B cell (primary cell): ENCODE measurements around the gene TATDN3. TPM values are rescaled to one million over a fixed set of nuclear protein-coding genes. Genes with fewer than 3 reads are reported as not detected.
"Not testable (repeated sequence)": the region's sequence is repeated elsewhere in the genome, so short reads cannot be mapped to it uniquely, and the experiment has no call there.

Experiments used
- ATAC-seq: fragments of 200-7000 bp; cut with Tn5 transposase; one replicate; pipeline ENCODE4 v1.10.0; 2021; ENCODE audit warnings: low read depth, mild to moderate bottlenecking, moderate number of reproducible peaks, moderate library complexity
- CTCF ChIA-PET: fragments of 350-600 bp; sonication (Branson Sonifier 250); formaldehyde crosslinking; loops from one replicate; lab custom pipeline; 2021; ENCODE audit warnings: antibody characterized with exemption, inconsistent platforms; lab: Charles Lee
- POLR2A ChIA-PET: fragments of 350-600 bp; sonication (Branson Sonifier 250); formaldehyde crosslinking; loops from one replicate; lab custom pipeline; 2021; ENCODE audit warnings: antibody characterized with exemption; lab: Charles Lee
- DNase-seq: peaks from one replicate; pipeline ENCODE4 v3.0.0; 2013
- H2AFZ ChIP-seq: 2 replicates; pipeline ENCODE4 v1.6.1; 2012; ENCODE audit warnings: mild to moderate bottlenecking, low read depth, low read length; ENCODE audit not compliant: insufficient read depth, poor library complexity, severe bottlenecking
- H3K27ac ChIP-seq, 2 donors: 1 replicate in 1 of 2; 2 replicates in 1 of 2; pipeline ENCODE4 v1.5.1; 2012 to 2013; ENCODE audit warnings: low read length in 2 of 2, mild to moderate bottlenecking in 2 of 2, moderate library complexity in 1 of 2
- H3K27me3 ChIP-seq, 4 experiments: fragments of 200-600 bp in 1 of 4; sonication (generic) in 1 of 4; replicated peaks in 1 of 4; 1 replicate in 2 of 4; 2 replicates in 2 of 4; pipeline versions ENCODE4 v1.6.1 to v1.7.0; 2013 to 2016; ENCODE audit warnings: low read length in 3 of 4, mild to moderate bottlenecking in 2 of 4, mixed read lengths in 1 of 4, moderate library complexity in 1 of 4; ENCODE audit not compliant: insufficient read depth in 4 of 4, control insufficient read depth in 3 of 4; ENCODE audit errors: control extremely low read depth in 1 of 4
- H3K36me3 ChIP-seq, 2 experiments: replicated peaks in 1 of 2; 1 replicate in 1 of 2; 2 replicates in 1 of 2; pipeline versions ENCODE4 v1.6.1 to v1.7.1; 2013; ENCODE audit warnings: low read length in 1 of 2; ENCODE audit not compliant: insufficient read depth in 2 of 2, control insufficient read depth in 1 of 2; ENCODE audit errors: control extremely low read depth in 1 of 2, extremely low read depth in 1 of 2
- H3K4me1 ChIP-seq, 2 donors: fragments of 200-600 bp in 1 of 2; sonication (generic) in 1 of 2; 1 replicate in 1 of 2; 2 replicates in 1 of 2; pipeline versions ENCODE4 v1.5.1 to v1.6.1; 2013 to 2017; ENCODE audit warnings: low read length in 2 of 2; ENCODE audit not compliant: control insufficient read depth in 2 of 2, insufficient read depth in 2 of 2
- H3K4me2 ChIP-seq: replicated peaks from 2 replicates; pipeline ENCODE3; 2012; ENCODE audit warnings: mild to moderate bottlenecking, low read depth, low read length; ENCODE audit not compliant: poor library complexity, severe bottlenecking
- H3K4me3 ChIP-seq, 5 experiments: fragments of 200-600 bp in 1 of 5; sonication (generic) in 1 of 5; 1 replicate in 3 of 5; 2 replicates in 2 of 5; pipeline versions ENCODE4 v1.5.1 to v1.7.0; 2011 to 2016; ENCODE audit warnings: low read length in 4 of 5, mild to moderate bottlenecking in 4 of 5, low read depth in 2 of 5, control low read depth in 1 of 5, moderate library complexity in 1 of 5; ENCODE audit not compliant: insufficient read depth in 1 of 5; ENCODE audit errors: control extremely low read depth in 1 of 5, extremely low read depth in 1 of 5
- H3K79me2 ChIP-seq: fragments of 200-600 bp; sonication (generic); one replicate; pipeline ENCODE4 v1.6.0; 2016; ENCODE audit warnings: low read length; ENCODE audit not compliant: control insufficient read depth, insufficient read depth
- H3K9ac ChIP-seq: fragments of 200-600 bp; sonication (generic); 2 replicates; pipeline ENCODE4 v1.6.1; 2017; ENCODE audit warnings: mild to moderate bottlenecking, low read length, moderate library complexity
- H3K9me3 ChIP-seq, 3 donors: one replicate each; pipeline versions ENCODE4 v1.6.1 to v1.7.1; 2013; ENCODE audit warnings: low read length in 2 of 3; ENCODE audit not compliant: control insufficient read depth in 2 of 3, insufficient read depth in 1 of 3; ENCODE audit errors: control extremely low read depth in 1 of 3
- H4K20me1 ChIP-seq: 2 replicates; pipeline ENCODE4 v1.6.0; 2012; ENCODE audit warnings: mild to moderate bottlenecking, low read length; ENCODE audit not compliant: insufficient read depth, control insufficient read depth, poor library complexity, severe bottlenecking
- H3K27ac Mint-ChIP-seq: one replicate; pipeline ENCODE4 v1.8.0; 2021; ENCODE audit warnings: mixed read lengths
- H3K27me3 Mint-ChIP-seq: one replicate; pipeline ENCODE4 v1.8.0; 2021; ENCODE audit warnings: mixed read lengths
- H3K4me1 Mint-ChIP-seq: one replicate; pipeline ENCODE4 v1.8.0; 2021; ENCODE audit warnings: mixed read lengths
- H3K4me3 Mint-ChIP-seq: one replicate; pipeline ENCODE4 v1.8.0; 2021; ENCODE audit warnings: mixed read lengths
- H3K9me3 Mint-ChIP-seq: one replicate; pipeline ENCODE4 v1.8.0; 2022; ENCODE audit warnings: mixed read lengths; ENCODE audit not compliant: insufficient read depth
- EZH2 ChIP-seq: IDR thresholded peaks from 2 replicates; pipeline ENCODE4 v1.6.1; 2012; ENCODE audit warnings: borderline replicate concordance, low read depth, mild to moderate bottlenecking, moderate library complexity, low read length; ENCODE audit not compliant: insufficient read depth, poor library complexity, severe bottlenecking
- whole genome bisulfite sequencing: methylation state at CpG from one replicate; pipeline ENCODE4 v1.1.5; 2013; ENCODE audit warnings: missing lambda C conversion rate; ENCODE audit not compliant: insufficient coverage; 5-methylcytosine and 5-hydroxymethylcytosine counted together
- intact Hi-C: fragments of 100-400 bp; cut with micrococcal nuclease; formaldehyde crosslinking; loops from one replicate; pipeline ENCODE4 v1.10.0; 2022
- polyA plus RNA-seq: library from polyadenylated mRNA; depleted of rRNA; stranded (reverse); fragments of >200 nt; gene quantifications from 2 replicates; pipeline ENCODE4 v1.2.3, GENCODE V29; 2012
- total RNA-seq, 2 donors: library from RNA; stranded (reverse); fragments of 120-200 nt in 1 of 2; gene quantifications; 1 replicate in 1 of 2; 2 replicates in 1 of 2; pipeline versions ENCODE4 v1.2.3 to v1.2.4, GENCODE V29; 2013 to 2022
- TF ChIP-seq, protein P1 (sequence below): fragments of 200-600 bp; IDR thresholded peaks from one replicate; pipeline ENCODE4 v1.8.0; 2022; ENCODE audit warnings: antibody characterized with exemption, mild to moderate bottlenecking

Gene TATDN3
- total and polyA plus RNA-seq, 2 donors (not counting 1 experiment from before 2014, with no cell fraction given): 17.6 to 28.6 TPM

DNA sequence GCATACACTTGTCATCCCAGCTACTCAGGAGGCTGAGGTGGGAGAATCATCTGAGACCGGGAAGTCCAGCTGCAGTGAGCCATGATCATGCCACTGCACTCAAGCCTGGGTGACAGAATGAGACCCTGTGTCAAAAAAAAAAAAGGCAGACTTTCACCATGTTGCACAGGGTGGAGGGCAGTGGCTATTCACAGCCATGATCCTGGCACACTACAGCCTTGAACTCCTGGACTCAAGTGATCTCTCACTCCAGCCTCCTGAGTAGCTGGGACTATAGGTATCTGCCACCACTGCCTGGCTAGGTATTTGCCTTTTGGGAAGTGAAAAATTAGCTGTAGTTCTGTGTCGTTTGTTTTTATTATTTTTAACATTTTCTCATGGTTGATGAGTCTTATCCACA is 36.7 kb downstream of the TATDN3 start:
- intact Hi-C loops: no loop called here
- H3K27ac ChIP-seq: no peak overlapping the region
- Mint-ChIP-seq H3K27ac (no peak overlapping the region), H3K9me3 (peaks cover 9% of the 10 kb centered on the region), H3K4me1 (peaks cover 7% of the 10 kb centered on the region), H3K4me3 (no peak overlapping the region), H3K27me3 (no peaks in the 10 kb centered on the region)
- no peaks in the 10 kb centered on the region for H4K20me1 ChIP-seq
- peaks cover 5 to 13% of the 10 kb centered on the region in 2 donors for H3K4me1 ChIP-seq
- ChIA-PET CTCF (interaction anchor here (1.2 kb wide), 1 partner anchor 23 kb away, joined by 3 read pairs; no protein-coding TSS in a partner anchor), POLR2A (no interaction called here)
- H3K4me2 ChIP-seq: no peak overlapping the region
- TF ChIP-seq EZH2: no peak
- TF ChIP-seq, protein P1, sequence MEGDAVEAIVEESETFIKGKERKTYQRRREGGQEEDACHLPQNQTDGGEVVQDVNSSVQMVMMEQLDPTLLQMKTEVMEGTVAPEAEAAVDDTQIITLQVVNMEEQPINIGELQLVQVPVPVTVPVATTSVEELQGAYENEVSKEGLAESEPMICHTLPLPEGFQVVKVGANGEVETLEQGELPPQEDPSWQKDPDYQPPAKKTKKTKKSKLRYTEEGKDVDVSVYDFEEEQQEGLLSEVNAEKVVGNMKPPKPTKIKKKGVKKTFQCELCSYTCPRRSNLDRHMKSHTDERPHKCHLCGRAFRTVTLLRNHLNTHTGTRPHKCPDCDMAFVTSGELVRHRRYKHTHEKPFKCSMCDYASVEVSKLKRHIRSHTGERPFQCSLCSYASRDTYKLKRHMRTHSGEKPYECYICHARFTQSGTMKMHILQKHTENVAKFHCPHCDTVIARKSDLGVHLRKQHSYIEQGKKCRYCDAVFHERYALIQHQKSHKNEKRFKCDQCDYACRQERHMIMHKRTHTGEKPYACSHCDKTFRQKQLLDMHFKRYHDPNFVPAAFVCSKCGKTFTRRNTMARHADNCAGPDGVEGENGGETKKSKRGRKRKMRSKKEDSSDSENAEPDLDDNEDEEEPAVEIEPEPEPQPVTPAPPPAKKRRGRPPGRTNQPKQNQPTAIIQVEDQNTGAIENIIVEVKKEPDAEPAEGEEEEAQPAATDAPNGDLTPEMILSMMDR: no peak
- H2AFZ ChIP-seq: no peak overlapping the region
- H3K9me3 ChIP-seq: peaks cover 3 to 30% (median 11%) of the 10 kb centered on the region in 3 donors
- no peak overlapping the region for H3K4me3 ChIP-seq
- H3K36me3 ChIP-seq: no peaks in the 10 kb centered on the region
- no peaks in the 10 kb centered on the region for H3K79me2 ChIP-seq
- ATAC-seq: no peak
- H3K9ac ChIP-seq: no peak overlapping the region
- no peaks in the 10 kb centered on the region for H3K27me3 ChIP-seq
- WGBS: 100% methylated on average over 1 of the region's 2 CpGs
- DNase-seq: no peak

DNA sequence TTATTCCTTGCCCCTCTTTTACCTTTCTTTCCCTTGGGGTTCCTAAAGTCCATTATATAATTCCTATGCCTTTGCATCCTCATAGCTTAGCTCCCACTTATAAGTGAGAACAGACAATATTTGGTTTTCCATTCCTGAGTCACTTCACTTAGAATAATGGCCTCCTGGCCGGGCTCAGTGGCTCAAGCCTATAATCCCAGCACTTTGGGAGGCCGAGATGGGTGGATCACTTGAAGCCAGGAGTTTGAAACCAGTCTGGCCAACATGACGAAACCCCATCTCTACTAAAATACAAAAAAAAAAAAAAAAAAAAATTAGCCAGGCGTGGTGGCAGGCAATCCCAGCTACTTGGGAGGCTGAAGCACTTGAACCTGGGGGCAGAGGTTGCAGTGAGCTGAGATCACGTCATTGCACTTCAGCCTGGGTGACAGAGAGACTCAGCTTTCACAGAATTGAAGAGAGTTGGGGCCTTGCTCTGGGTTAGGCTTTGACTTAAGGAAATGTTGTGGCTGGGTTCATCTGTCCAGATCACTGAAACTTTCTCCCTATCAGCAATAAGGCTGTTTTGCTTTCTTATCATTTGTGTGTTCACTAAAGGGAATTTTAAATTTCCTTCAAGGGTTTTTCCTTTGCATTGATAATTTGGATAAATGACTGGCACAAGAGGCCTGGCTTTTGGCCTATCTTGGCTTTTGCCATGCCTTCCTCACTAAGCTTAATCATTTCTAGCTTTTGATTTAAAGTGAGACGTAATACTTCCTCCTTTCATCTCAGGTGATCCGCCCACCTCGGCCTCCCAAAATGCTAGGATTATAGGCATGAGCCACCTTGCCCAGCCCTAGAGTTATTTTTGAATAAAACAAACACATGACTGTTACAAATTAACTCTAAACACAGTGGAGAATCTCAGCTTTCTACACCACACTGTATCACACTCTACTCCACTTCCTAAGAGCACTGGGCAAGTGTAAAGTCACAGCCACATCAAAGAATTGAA is 41.8 kb downstream of the TATDN3 start:
- H3K27ac Mint-ChIP-seq, ATAC-seq, H3K27ac ChIP-seq, H3K9me3 ChIP-seq, H3K27me3 ChIP-seq, H3K4me3 ChIP-seq, H3K9me3 Mint-ChIP-seq, DNase-seq, H3K9ac ChIP-seq, H3K36me3 ChIP-seq, H3K4me1 Mint-ChIP-seq, H3K79me2 ChIP-seq, H3K27me3 Mint-ChIP-seq, H3K4me3 Mint-ChIP-seq, POLR2A ChIA-PET, H3K4me2 ChIP-seq, intact Hi-C loops, H4K20me1 ChIP-seq: not testable (repeated sequence)
- 53% methylated on average over 5 of the region's 8 CpGs for WGBS
- Histone ChIP-seq H3K4me1 (peaks cover 5 to 13% of the 10 kb centered on the region in 2 donors), H2AFZ (peak overlapping the region; percentile 54)
- CTCF ChIA-PET: interaction anchor here (0.5 to 1.0 kb wide), 4 partner anchors 15 to 396 kb away, joined by 3 to 6 read pairs (median 3); no protein-coding TSS in a partner anchor
